HG02840 (cell line): ENCODE data around the gene NR1H4.
"Not testable (repeated sequence)": the region's sequence is repeated elsewhere in the genome, so short reads cannot be mapped to it uniquely, and the experiment has no call there.

Source experiments
- ATAC-seq: cut with Tn5 transposase; IDR thresholded peaks from one replicate; pipeline ENCODE4 v1.9.1; 2021; ENCODE audit warnings: mild to moderate bottlenecking, moderate library complexity, moderate number of reproducible peaks; ENCODE audit not compliant: unreplicated experiment, low FRiP score

Gene NR1H4

GRCh38 chr12:100468126-100468525 lies 5.5 kb upstream of the NR1H4 start:
- ATAC-seq = no peak

- ATAC-seq = no peak
Measured at GRCh38 chr12:100472325-100472724, 1.3 kb upstream of the NR1H4 start.

GRCh38 chr12:100473050-100473715 lies 483 bp upstream of the NR1H4 start:
- ATAC-seq = no peak

GRCh38 chr12:100474617-100475016 lies 951 bp downstream of the NR1H4 start:
- no peak for ATAC-seq

GRCh38 chr12:100476013-100476751 lies 2.5 kb downstream of the NR1H4 start:
- no peak for ATAC-seq

DNA sequence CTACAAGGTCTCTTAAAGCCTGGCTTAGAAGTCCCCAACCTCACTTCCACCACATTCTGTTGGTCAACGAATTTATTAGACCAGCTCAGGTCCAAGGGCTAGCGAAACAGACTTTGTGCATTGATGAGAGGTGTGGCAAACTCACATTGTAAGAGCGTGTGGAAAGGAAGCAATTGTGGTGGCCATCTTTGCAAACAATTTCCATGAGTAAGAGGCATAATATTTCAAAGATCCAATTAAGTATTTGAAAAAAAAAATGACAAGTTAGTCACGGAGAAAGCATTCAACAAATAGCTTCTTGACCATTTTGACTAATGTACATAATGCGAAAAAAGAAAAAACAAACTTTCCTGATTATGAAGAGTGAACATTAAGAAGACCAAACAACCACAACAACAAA lies 7.4 kb downstream of the NR1H4 start:
- no peak for ATAC-seq

DNA sequence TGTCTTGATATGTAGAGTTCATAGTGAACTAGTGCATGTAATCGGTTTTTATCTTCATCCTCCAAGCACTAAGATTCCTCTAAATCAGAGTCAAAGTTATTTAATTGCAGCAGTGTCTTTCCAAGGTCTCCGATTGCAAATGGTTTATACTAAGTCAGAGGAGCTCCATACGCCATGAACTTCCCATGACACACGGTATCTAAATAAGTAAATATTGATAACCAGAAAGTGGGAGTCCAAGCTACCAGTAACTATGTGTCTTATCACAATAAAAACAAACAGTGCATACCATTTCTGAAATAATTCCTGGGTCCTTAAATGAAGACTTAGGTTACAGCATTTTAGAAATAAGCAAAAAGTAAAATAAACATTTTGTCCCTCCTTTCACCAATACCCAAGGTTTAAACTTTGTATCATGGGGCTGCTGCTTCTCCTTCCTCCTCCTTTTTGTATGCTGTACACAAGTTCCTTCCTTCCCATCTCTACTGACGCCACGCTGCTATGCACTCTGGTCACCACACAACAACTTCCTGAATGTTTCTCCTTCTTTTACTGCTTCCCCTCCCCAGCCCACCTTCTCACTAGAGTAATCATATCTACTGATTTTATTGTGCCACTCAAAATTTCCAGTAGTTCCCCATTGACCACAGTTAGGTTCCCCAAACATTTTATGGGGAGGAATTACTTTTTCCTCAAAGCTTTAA lies 10.7 kb downstream of the NR1H4 start:
- ATAC-seq = no peak

DNA sequence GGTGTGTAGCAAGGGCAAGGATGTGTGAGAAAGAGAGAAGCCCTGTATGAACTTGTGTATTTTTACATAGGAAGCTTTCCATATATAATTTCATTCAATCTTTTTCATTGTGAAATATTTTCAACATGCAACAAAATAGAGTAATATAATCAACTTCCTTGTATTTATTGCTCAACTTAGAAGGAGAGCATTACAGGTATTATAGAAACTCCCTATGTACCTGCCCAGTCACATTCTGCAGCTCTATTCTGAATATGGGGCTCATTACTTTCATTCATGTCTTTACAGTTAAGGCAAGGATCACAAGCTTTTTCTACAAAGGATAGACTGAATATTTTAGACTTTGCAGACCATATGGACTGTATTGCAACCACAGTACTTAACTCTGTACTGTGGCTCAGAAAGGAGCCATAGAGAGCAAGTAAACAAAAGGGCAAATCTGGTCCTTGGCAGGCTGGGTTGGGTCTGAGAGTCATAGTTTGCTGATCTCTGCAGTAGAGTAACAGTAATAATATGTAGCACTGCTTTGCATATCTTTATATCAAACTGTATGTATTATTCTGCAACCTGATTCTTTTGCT lies 11.3 kb downstream of the NR1H4 start:
- ATAC-seq = no peak

- no peak for ATAC-seq
Measured at GRCh38 chr12:100485983-100486382, 12.3 kb downstream of the NR1H4 start.

DNA sequence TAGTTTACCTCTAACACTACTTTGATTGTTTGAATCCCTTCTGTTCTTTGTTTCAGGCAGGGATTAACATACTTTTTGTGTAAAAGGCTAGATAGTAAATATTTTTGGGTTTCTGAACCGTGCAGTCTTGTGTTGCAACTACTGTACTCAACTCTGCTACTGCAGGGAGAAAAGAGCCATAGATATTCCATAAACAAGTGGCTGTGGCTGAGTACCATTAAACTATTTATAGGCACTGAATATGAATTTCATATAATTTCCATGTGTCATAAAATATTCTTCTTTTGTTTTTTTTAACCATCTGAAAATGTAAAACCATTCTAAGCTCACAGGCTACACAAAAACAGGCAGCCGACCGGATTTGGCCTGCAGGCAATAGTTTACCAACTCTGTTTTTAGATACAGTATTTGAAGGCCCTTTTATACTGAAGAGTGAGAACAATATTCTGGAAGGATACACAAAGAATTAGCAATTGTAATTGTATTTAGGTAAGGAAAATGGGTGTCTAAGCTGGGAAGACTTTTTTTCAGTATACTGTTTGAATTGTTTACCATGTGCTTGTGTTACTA lies 15.7 kb downstream of the NR1H4 start:
- ATAC-seq = no peak

- no peak for ATAC-seq
Measured at GRCh38 chr12:100490056-100490455, 16.4 kb downstream of the NR1H4 start.

GRCh38 chr12:100491104-100491503 lies 17.4 kb downstream of the NR1H4 start:
- ATAC-seq = no peak

DNA sequence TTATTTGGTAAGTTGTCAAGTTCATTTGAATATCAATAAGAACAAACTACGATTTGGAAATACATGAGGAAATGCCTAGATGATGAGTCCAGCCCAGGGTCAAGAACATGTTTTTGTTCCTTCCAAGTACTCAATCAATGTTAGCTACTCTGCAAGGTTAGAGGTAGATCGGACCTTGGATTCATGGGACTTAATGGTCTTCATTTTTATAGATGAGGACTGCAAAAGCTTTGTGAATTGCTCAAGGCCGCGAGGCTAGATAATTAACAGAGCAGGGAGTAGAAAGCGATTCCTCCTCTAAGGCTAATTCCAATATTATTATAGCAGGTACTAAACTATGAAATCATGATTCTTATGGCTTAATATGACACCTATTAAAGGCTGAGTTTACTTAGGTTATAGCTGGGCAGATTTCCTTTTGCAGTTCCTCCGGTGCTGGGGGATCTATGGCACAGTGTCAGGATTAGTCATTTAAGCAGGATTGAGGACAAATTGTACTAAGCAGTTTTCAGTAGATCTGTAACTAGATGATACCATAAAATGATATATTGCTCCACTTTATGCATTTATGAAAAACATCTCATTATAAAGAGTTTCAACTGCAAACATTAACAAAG lies 19.8 kb downstream of the NR1H4 start:
- no peak for ATAC-seq

DNA sequence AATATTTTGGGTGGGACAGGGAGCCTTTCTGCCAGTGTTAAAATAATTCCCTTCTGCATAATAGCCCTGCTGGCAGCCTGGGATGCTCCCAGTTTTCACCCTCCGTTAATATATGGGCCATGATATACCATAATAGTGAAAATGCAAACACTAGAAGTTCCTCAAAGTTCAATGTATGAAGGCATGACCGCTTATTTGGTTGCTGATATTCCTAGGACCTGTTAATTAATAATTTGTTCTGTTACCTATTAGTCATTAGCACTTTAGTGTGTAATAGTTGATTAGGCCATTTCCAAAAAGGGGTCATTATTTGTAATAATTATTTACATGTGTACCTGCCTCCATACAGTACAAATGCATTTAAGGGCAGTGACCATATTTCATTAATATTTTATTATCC lies 20.4 kb downstream of the NR1H4 start:
- no peak for ATAC-seq

DNA sequence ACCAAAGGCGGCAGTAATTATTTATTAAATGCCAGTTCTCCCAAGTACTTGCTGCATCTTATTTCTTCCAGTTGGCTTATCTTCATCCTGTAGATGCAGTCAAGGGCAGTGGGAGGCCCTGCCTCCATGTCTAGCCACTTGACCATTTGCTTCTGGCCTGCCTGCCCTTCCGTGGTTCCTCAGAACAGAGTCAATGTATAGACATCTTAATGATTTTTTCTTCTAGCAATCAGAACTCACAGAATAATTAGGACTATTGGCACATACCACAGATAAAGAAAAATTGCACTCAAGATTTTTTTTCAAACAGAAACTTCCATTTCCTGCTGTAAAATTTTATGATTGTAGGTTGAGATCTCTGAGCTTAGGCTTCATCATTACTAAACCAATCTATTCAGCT lies 20.9 kb downstream of the NR1H4 start:
- no peak for ATAC-seq

- ATAC-seq = no peak
Measured at GRCh38 chr12:100497105-100497795, 23.6 kb downstream of the NR1H4 start.

GRCh38 chr12:100498141-100498540 lies 24.5 kb downstream of the NR1H4 start:
- ATAC-seq = no peak

- ATAC-seq = no peak
Measured at GRCh38 chr12:100499416-100499815, 25.8 kb downstream of the NR1H4 start.

- ATAC-seq = not testable (repeated sequence)
Measured at GRCh38 chr12:100502718-100503117, 29.1 kb downstream of the NR1H4 start.

GRCh38 chr12:100503228-100503628 lies 29.6 kb downstream of the NR1H4 start:
- ATAC-seq = no peak
